Inflammatory macrophage treated with lipopolysaccharide for 4 hours (primary cell): ENCODE results near the gene FBXW4.
A peak's percentile ranks its signal among the peaks of the same experiment; 100 is the strongest.

ENCODE experiments used
- DNase-seq: peaks from one replicate; pipeline ENCODE4 v3.0.0-alpha.2; 2020

Gene FBXW4, protein sequence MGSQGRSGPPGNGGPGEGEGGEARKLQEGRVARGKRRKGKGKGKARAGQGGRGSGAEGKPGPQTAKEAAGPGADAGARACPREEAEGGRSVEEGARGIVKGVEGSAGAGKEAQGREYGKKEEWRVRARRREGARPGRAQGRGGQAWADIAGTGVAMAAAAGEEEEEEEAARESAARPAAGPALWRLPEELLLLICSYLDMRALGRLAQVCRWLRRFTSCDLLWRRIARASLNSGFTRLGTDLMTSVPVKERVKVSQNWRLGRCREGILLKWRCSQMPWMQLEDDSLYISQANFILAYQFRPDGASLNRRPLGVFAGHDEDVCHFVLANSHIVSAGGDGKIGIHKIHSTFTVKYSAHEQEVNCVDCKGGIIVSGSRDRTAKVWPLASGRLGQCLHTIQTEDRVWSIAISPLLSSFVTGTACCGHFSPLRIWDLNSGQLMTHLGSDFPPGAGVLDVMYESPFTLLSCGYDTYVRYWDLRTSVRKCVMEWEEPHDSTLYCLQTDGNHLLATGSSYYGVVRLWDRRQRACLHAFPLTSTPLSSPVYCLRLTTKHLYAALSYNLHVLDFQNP

DNA sequence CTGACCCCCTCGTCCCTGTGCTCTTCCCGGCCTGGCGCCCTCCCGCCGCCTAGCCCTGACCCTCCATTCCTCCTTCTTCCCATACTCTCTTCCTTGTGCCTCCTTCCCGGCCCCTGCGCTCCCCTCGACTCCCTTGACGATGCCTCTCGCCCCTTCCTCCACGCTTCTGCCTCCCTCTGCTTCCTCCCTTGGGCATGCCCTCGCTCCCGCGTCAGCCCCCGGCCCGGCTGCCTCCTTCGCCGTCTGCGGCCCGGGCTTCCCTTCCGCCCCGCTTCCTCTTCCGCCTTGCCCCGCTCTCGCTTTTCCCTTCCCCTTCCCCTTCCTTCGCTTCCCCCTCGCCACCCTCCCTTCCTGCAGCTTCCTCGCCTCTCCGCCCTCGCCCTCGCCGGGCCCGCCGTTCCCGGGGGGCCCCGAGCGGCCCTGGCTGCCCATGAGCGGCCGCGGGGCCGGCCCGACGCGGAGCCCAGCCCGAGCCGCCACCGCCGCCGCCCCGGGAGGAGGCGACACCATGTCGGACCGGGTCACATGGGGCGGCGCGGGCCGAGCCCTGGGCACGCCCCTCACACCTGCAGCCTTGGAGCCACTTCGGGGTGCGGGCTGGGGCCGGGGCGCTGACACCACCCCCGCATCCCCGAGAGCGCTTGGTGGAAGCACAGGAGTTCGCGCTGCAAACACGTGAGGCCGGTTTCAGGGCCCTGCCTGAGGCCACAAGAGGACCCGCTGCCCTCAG, at the start of gene FBXW4:
Gene FBXW4 (minus strand): TSS at position 497 of the 730 bp plus-strand sequence. CDS start 65 bp downstream, at position 432.
- peak; percentile 70 for DNase-seq

DNA sequence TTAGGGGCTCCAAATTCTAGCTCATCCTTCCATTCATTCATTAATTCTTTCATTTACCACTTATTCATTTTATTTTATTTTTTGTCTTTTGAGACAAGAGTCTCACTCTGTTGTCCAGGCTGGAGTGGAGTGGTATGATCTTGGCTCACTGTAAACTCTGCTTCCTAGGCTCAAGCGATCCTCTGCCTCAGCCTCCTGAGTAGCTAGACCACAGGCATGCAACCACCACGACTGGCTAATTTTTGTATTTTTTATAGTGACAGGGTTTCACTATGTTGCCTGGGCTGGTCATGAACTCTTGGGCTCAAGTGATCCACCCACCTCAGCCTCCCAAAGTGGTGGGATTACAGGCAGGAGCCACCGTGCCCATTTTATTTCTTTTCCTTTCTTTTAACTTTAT, 49.3 kb upstream of the FBXW4 start:
- DNase-seq = no peak

DNA sequence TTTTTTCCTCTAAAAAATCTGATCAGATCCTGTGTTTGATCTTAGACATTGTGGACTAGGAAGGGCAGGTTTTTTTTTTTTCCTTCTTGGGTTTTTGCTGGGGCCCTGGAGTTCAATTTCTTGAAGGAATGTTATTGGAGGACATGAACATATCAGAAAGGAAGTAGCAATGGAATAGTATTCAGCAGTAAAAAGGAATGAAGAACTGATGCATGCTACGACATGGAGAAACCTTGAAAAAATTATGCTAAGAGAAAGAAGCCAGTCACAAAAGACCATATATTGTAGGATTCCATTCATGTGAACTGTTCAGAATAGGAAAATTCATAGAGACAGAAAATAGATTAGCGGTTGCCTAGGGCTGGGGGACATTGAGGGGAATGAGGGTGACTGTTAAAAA, 47.0 kb upstream of the FBXW4 start:
- DNase-seq = no peak

DNA sequence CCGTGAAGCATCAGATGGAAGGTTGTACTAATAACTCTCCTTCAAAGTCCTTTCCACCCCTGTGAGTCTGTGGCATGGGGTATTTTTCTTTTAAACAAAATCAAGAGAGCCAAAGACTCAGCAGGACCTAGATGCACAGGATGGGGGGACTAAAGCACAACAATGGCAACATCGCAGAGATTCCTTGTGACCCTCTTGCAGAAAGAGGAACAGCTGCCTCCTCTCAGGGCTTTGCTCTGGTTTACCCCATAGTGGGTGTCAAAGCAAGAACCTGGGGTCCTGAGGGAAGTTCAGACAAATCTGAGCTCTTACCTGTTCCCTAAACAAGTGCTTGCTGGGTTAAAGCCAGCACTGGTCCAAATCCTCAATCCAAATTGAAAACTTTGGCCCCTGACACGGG, 41.7 kb upstream of the FBXW4 start:
- no peak for DNase-seq

DNA sequence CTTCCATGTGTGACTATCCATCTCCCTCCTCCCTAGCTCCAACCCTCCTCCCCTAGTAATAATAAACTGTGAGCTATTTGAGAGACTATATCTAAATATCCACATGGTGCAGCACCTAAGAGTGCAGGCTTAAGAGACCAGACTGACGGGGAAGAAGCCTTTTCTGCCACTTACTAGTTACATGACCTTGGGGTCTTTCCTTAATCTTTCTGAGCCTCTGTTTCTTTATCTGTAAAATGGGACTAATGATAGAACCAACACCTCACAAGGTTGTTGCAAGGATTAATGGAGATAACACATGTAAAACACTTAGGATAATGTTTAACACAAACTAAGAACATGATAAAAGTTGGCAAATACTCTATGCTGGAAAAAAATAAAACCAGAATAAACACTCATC, 37.1 kb upstream of the FBXW4 start:
- DNase-seq = no peak

DNA sequence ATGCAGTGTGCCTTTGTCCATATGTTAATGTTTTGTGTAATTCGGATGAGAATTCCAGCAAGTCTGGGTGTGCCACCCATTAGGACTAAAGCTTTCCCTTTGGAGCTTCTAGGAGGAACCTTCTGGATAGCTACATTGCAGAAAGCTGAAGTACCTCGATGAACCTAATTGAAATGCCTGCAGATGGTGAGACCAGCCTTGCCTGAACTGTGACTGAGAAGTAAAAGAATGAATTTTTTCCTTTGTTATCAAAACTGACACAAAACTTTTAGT, 31.1 kb upstream of the FBXW4 start:
- no peak for DNase-seq

DNA sequence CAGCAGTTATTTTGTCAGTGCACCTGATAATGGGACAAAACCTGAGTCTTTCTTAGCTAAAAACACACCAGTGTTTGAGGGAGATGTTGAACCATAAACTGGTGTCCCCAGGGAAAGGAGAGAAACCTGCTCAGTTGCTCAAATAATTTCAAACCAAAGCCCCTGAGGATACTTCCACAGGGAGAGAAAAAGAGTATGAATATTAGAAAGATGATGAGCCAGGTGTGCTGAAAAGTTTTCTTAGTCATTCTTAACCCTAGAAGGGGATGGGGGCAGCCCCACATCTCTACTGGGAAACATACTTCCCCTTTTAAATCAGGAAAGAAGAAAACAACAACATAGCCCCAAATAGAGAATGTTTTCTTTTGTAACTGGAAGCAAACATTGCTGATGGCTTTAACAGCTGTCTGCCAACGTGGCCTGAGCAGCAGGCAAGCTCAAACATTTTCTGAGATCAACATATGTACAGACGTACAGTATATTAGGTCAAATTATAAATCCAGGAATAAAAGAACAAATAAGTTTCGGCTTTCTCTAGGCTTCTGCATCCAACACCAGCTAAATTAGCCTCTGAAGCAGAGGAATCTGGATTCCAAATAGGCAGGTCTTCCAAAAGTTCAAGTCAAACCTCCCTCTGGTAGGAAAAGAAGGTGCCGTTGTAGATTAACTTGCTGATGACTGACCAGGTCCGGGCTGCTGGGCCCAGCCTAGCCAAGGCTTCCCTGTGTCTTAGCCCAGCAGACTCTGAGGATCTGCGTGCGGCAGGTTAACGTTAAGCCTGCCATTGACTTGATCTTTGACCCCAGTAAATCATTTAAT, 30.5 kb upstream of the FBXW4 start:
- DNase-seq = no peak

DNA sequence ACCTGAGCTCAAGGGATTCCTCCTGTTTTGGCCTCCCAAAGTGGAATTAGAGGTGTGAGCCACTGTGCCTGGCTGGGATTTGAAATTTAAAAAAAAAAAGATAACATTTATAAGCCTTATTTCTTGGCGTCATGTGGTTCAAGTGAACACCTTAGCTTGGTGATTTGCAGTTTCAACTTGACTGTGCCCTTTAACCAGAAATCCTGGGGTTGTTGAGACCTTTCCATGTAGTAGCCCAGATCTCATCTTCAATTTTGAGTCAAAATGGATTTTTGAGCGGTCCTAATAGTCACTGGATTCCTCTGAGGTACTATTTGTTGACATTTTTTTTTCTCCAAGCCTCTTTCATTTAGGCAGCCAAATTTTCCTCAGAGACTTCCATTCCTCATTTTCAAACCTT, 29.5 kb upstream of the FBXW4 start:
- DNase-seq = no peak

DNA sequence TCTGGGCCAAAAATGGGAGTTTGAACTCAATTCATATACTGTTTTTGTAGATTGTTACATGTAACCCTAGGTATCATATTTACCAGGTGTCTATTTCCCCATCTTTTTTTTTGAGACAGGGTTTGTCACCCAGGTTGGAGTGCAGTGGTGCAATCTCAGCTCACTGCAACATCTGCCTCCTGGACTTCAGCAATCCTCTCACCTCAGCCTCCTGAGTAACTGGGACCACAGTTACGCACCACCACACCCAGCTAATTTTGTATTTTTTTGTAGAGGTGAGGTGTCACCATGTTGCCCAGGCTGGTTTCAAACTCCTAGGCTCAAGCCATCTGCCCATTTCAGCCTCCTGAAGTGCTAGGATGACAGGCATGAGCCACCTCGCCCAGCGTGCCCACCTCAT, 28.2 kb upstream of the FBXW4 start:
- DNase-seq = no peak

DNA sequence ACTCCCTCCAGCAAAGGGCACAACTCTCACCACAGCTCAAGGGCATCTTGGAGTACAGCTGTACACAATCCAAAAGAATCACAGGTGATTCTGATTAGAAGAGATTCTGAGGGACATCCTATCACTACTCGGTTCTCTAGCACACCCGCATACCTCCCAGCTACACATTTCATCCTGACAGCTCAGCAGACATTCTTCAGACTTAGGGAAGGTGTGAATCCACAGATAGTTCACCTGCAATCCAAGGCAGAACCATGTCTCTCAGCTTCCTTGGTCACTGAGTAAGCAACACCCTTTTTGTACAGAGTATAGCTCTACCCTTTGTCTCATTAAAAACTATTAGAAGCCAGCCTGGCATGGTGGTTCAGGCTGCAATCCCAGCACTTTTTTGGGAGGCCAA, 26.8 kb upstream of the FBXW4 start:
- DNase-seq = no peak

DNA sequence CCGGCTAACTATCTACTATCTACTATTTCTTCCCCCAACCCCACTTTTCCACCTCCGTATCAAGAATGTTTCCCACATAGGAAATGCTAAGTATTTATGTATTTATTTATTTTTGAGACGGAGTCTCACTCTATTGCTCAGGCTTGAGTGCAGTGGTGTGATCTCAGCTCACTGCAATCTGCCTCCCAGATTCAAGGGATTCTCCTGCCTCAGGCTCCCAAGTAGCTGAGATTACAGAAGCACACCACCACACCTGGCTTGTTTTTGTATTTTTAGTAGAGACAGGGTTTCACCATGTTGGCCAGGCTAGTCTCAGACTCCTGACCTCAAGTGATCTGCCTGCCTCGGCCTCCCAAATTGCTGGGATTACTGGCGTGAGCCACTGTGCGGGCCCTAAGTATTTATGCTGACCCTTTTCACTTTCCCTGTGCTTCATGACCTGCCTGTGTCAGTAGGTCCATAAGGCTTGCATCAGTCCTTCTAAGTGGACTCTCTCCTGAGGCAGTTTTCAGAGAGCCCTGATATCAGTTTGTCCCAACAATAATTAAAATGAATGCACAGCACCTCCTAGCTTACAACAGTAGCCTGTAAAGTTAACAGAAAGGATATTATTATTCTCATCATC, 25.7 kb upstream of the FBXW4 start:
- DNase-seq = no peak

DNA sequence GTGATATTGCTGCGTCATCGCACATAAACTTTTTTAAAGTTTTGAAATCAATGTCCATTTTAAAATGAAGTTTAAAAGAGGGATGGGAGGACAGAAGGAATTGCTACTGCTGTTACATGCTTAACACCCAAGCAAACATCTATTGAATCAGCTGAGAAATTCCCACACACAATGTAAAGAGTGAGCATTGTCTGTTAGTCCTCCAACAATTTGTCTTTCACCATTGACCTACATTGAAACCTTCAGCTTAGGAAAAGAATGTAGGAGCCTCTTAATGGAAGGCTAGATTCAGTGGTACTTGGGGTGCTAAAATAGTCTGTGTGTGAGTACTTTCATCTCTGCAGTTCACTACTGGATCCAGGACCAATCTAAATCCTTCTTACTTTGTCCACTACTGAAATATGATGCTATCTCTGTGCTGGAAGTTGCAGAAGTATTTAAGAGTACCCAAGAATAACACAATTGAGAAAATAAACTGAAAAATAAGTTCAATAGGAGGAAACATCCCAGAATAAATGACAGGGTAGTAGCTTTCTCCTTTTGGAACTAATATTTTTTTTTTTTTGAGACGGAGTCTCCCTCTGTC, 23.8 kb upstream of the FBXW4 start:
- no peak for DNase-seq

DNA sequence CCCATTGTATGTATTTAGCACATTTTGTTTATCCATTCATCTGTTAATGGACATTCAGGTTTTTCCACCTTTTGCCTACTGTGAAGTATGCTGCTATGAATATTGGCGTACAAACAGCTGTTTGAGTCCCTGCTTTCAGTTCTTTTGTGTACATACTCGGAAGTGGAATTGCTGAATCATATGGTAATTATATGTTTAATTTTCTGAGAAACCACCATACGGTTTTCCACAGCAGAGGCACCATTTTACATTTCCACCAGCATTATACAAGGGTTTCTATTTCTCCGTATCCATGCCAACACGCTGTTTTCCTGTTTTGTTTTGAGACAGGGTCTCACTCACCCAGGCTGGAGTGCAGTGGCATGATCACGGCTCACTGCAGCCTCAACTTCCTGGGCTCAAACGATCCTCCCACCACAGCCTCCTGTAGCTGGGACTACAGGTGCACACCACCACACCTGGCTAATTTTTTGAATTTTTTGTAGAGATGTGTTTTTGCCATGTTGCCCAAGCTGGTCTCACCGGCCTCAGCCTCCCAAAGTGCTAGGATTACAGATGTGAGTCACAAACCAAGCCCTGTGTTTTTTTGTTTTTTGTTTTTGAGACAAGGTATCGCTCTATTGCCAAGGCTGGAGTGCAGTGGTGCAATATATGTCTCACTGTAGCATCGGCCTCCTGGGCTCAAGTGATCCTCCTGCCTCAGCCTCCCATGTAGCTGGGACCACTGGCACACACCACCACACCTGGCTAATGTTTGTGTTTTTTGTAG, 22.1 kb upstream of the FBXW4 start:
- DNase-seq = no peak

DNA sequence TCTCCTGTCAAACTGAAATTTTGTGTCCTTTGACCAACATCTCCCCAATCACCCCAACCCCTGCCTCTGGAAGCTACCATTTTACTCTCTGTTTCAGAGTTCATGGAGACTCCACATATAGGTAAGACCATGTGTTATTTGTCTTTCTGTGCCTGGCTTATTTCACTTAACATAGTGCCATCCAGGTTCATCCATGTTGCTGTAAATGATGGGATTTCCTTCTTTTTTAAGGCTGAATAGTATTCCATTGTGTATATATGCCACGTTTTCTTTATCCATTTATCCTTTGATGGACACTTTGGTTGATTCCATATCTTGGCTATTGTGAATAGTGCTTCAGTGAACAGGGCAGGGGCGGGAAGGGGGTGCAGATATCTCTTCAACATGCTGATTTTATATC, 18.0 kb upstream of the FBXW4 start:
- DNase-seq = no peak

DNA sequence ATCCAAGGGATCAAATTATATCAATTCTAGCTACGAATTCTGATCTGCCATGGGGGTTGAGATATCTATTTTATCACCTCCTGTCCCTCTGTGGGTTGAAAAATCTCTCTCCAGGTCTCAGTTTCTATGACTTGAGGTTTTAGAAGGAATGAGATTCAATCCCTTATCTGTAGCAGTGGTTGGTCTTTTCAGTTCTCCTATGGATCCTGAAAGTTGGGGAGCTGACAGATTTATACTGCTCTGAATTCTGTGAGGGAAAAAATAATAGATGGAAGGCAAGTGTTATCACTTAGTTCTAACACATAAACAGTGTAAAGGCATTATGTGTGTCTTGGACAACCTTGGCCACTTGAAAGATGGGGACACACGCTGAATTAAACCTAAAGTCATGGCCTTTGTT, 15.8 kb upstream of the FBXW4 start:
- no peak for DNase-seq

DNA sequence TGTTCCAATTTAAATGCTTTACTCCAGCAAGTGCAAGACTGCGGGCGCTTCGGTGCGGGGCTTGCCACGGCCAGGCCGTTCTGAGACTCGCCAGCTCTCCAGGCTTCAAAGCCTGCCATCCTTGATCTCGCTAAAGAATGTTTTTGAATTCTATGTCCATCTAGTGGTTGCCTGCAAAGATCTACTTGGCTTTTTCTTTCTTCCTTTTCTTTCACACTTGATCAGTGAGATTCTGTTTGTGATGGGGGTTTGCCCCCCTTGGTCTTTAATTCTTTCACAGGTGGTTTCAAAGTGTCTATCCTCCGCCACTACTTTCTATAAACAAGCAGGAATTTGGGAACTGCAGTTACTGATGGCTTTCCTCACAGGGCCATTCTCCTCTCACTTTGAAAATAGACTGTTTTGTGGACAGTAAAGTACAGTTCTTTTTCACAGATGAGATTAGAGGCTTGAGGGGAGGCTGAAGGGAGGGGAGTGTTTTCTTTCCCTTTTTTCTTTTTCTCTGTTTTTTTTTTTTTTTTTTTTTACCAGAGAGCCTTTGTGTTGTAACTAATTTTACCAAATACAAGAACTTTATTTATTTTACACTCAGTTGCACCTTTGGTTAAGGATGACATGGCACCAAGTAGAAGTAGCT, 15.2 kb upstream of the FBXW4 start:
- DNase-seq = no peak

DNA sequence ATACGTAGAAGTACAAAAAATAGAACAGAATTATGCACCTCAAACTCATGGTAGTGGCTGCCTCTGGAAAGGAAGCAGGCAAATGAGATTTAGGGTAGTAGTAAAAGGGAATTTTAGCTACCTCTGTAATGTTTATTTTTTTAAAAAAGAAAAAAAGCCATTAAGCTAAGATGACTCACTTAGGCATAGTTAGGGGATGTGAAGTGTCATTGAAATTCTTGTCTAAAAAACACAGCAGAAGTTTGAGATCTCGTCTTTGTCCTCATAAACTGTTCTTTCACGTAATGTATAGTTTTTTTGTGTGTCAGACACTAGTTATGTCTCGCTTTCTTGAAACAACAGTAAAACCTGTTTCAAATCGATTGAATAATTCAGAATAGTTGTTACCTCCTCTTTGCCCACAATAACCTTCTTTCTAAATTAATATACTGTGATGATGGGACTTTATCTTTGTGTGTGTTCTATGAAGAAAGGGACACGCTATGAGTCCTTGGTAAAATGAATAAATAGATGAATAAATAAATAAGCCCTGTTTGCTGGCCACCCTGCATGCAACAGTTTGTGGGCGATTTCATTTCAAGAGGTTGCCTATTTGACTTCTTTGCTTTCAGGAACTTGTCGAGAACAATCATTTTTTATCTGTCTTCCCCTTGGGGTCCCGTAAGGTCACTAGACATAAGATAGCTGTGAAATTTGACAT, 14.5 kb upstream of the FBXW4 start:
- no peak for DNase-seq

DNA sequence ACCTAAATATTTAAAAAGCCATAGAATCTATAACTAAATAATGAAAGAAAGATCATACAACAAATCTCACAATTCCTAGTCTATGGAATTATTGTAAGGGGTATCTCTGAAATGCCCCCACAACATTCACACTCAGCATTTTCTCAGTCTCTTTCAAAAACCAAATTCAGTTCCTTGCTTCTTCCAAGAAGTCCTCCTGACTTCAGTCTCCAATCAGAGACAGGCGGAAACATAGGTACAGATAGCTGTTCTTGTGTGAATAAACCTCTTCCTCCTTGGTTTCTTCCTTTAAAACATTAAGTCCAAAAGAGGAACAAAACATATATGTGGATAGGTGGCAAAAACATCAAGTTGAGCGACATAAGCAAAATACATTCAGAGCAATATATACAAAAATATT, 13.9 kb upstream of the FBXW4 start:
- DNase-seq = no peak

DNA sequence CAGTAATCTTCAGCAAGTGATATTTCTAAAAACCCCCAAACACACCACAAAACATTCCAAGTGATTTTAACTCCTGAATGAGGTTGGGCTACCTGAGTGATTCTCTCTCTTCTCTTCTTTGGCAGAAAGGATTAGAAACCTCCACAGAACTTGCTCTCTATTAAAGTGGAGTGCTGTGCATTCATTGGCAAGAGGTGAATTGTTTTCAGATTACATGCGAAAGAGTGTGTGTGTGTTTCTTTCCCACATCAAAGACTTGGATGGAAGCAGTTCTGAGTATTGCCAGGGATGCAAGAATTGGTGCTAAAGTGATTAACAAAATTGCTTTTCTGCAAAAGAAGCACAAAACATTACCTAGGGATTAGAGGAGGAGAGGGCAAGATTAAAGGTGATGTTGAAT, 13.1 kb upstream of the FBXW4 start:
- no peak for DNase-seq

DNA sequence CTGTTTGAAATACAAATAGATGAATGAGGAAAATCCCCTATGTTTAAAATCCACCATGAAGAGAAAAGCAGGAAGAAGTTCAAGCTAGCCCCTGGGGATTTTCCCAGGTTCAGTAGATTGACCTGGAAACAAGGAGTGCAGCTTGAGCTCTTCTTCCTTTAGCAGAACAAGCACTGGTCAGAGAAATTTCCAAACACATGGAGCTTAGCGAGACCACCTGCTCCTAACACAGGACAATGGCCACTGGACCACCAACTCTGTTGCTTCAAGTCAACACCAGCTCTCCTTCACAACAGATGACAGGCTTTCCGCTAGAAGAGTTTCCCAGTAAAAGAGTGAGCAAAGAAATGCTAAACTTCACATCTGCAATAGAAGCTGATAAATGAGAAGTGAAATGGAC, 9.4 kb upstream of the FBXW4 start:
- no peak for DNase-seq

DNA sequence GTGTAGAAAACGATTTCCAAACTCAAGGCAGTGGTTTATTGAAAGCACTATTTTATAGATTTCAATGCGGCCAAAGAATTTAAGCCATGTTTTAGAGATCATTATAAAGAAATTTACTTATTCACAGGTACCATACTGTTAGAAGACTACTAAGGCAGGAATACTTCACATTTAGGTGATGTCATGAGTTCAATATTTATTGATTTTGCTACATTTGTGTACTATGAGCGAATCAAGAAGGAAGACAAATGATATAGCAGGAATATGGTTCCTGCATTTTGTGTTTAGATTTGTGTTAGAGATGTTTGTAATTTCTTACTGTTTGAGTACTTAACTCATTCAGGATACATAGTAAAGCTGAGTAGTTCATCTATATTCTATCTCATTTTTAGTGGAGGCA, 1.7 kb upstream of the FBXW4 start:
- DNase-seq = no peak
